WI38 (cell line): ENCODE data around the gene LIMS2.

Source experiments
- H3K4me3 ChIP-seq: 2 replicates; pipeline ENCODE4 v1.5.1; 2011; ENCODE audit warnings: low read depth, mild to moderate bottlenecking, control low read depth, low read length
- CTCF ChIP-seq: IDR thresholded peaks from 2 replicates; pipeline ENCODE4 v1.5.1; 2012; ENCODE audit warnings: low read depth, mild to moderate bottlenecking, control low read depth, low read length

Gene LIMS2

GRCh38 chr2:127651971-127652550 lies 23.3 kb downstream of the LIMS2 start:
- no peak for TF ChIP-seq CTCF
- H3K4me3 ChIP-seq, result no peak overlapping the region

- TF ChIP-seq CTCF, result no peak
- no peak overlapping the region for H3K4me3 ChIP-seq
Measured at GRCh38 chr2:127651381-127651809, 23.9 kb downstream of the LIMS2 start.

GRCh38 chr2:127650785-127651380 lies 24.4 kb downstream of the LIMS2 start:
- no peak overlapping the region for H3K4me3 ChIP-seq
- no peak for TF ChIP-seq CTCF

GRCh38 chr2:127650041-127650784 lies 25.1 kb downstream of the LIMS2 start:
- H3K4me3 ChIP-seq, result no peak overlapping the region
- TF ChIP-seq CTCF, result peak; percentile 1; the same call in 1 of the 2 replicates

- TF ChIP-seq CTCF, result peak; percentile 74
Measured at GRCh38 chr2:127649684-127650040, 25.7 kb downstream of the LIMS2 start.

GRCh38 chr2:127649100-127649611 lies 26.2 kb downstream of the LIMS2 start:
- no peak overlapping the region for H3K4me3 ChIP-seq

More at GRCh38 chr2:127649684-127650040, 25.7 kb downstream of the LIMS2 start:
- no peak overlapping the region for H3K4me3 ChIP-seq

More at GRCh38 chr2:127649100-127649611, 26.2 kb downstream of the LIMS2 start:
- TF ChIP-seq CTCF, result no peak
